Right lobe of liver (tissue), 4 donors: Measurements from ENCODE around the gene NUP210.

Source experiments
- POLR2A ChIP-seq: fragments of 450-650 bp; IDR thresholded peaks from one replicate; pipeline ENCODE4 v1.6.1; 2017; ENCODE audit warnings: antibody characterized with exemption, mild to moderate bottlenecking
- TF ChIP-seq, protein P1 (sequence below), 4 donors: fragments of 200-600 bp in 3 of 4; fragments of 450-650 bp in 1 of 4; IDR thresholded peaks; one replicate each; pipeline versions ENCODE4 v1.5.1 to v1.8.0; 2016 to 2022; ENCODE audit warnings: antibody characterized with exemption in 4 of 4, mild to moderate bottlenecking in 2 of 4
- donor health status: DM: no; HTN: no; CAD: no.
- donor health status: DM: no; HTN: no; CAD: no.
- donor health status: DM: no; HTN: yes; CAD: no.

DNA sequence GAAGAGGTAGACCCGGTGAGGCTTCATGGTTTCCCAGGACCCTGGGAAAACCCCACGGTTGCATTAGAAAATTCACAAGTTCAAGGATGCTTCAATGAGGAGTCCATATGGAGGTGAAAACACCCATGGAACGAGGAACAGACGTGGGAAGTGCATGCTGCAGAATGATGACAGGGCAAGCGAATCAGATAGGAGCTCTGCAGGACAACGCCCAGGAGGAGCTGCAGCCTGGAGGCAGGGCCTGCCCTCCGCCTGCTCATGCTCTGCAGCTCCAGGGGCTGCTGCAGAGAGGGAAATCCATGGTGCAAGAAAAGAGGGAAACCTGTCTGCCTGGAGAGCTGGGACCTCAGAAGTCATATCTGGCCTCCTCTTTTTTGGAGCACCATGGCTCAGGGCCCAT, 61.5 kb downstream of the NUP210 start:
- TF ChIP-seq, protein P1, sequence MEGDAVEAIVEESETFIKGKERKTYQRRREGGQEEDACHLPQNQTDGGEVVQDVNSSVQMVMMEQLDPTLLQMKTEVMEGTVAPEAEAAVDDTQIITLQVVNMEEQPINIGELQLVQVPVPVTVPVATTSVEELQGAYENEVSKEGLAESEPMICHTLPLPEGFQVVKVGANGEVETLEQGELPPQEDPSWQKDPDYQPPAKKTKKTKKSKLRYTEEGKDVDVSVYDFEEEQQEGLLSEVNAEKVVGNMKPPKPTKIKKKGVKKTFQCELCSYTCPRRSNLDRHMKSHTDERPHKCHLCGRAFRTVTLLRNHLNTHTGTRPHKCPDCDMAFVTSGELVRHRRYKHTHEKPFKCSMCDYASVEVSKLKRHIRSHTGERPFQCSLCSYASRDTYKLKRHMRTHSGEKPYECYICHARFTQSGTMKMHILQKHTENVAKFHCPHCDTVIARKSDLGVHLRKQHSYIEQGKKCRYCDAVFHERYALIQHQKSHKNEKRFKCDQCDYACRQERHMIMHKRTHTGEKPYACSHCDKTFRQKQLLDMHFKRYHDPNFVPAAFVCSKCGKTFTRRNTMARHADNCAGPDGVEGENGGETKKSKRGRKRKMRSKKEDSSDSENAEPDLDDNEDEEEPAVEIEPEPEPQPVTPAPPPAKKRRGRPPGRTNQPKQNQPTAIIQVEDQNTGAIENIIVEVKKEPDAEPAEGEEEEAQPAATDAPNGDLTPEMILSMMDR (IDR thresholded peaks at IDR 0.05): no peak
- no peak for TF ChIP-seq POLR2A
